GM21447 (cell line): ENCODE data around the gene GRPEL2.

ENCODE experiments used
- ATAC-seq: cut with Tn5 transposase; IDR thresholded peaks from one replicate; pipeline ENCODE4 v1.9.1; 2021; ENCODE audit not compliant: unreplicated experiment

GRPEL2 gene

GRCh38 chr5:149345147-149345891 lies at the start of gene GRPEL2:
TSS of gene GRPEL2 (plus strand) at chr5:149345499. CDS start at chr5:149345540, 41 bp downstream.
- peak; percentile 94 for ATAC-seq

- no peak for ATAC-seq
These were observed 47.8 kb upstream of the GRPEL2 start for GRCh38 chr5:149297340-149298025.

- no peak for ATAC-seq
These were observed 47.1 kb upstream of the GRPEL2 start for GRCh38 chr5:149298163-149298562.

GRCh38 chr5:149298842-149299404 lies 46.4 kb upstream of the GRPEL2 start:
- no peak for ATAC-seq

- no peak for ATAC-seq
These were observed 45.7 kb upstream of the GRPEL2 start for GRCh38 chr5:149299451-149300054.

- no peak for ATAC-seq
These were observed 44.9 kb upstream of the GRPEL2 start for GRCh38 chr5:149300441-149300840.

- ATAC-seq, result no peak
These were observed 44.1 kb upstream of the GRPEL2 start for GRCh38 chr5:149301049-149301743.

- ATAC-seq, result no peak
These were observed 43.4 kb upstream of the GRPEL2 start for GRCh38 chr5:149301744-149302380.

GRCh38 chr5:149302641-149303040 lies 42.7 kb upstream of the GRPEL2 start:
- no peak for ATAC-seq

- no peak for ATAC-seq
These were observed 42.1 kb upstream of the GRPEL2 start for GRCh38 chr5:149303210-149303609.

- ATAC-seq, result no peak
These were observed 40.9 kb upstream of the GRPEL2 start for GRCh38 chr5:149304195-149305078.

GRCh38 chr5:149309354-149309753 lies 35.9 kb upstream of the GRPEL2 start:
- ATAC-seq, result no peak

- no peak for ATAC-seq
These were observed 34.8 kb upstream of the GRPEL2 start for GRCh38 chr5:149310488-149310887.

- ATAC-seq, result no peak
These were observed 34.2 kb upstream of the GRPEL2 start for GRCh38 chr5:149310947-149311658.

- ATAC-seq, result no peak
These were observed 32.0 kb upstream of the GRPEL2 start for GRCh38 chr5:149313151-149313841.

- no peak for ATAC-seq
These were observed 30.7 kb upstream of the GRPEL2 start for GRCh38 chr5:149314571-149315111.

GRCh38 chr5:149315753-149316152 lies 29.5 kb upstream of the GRPEL2 start:
- ATAC-seq, result no peak
